T-helper 1 cell treated with Interleukin-12 subunit alpha and Interleukin-12 subunit beta and Interleukin-4 antibody, amounts not matched to agents 30 ng/mL and 1 ng/mL, for 36 hours (primary cell): ENCODE data around the gene MED15. TPM values are rescaled to one million over a fixed set of nuclear protein-coding genes. Genes with fewer than 3 reads are reported as not detected.

Experiments used
- intact Hi-C: fragments of 100-400 bp; cut with micrococcal nuclease; formaldehyde crosslinking; loops from one replicate; pipeline ENCODE4 v1.15.1; 2024
- total RNA-seq: library from RNA; stranded (reverse); gene quantifications from 2 replicates; pipeline ENCODE4 v1.2.3, GENCODE V29; 2022

MED15 gene
- total RNA-seq, 1 donor from 2014 or later = 165 TPM

DNA sequence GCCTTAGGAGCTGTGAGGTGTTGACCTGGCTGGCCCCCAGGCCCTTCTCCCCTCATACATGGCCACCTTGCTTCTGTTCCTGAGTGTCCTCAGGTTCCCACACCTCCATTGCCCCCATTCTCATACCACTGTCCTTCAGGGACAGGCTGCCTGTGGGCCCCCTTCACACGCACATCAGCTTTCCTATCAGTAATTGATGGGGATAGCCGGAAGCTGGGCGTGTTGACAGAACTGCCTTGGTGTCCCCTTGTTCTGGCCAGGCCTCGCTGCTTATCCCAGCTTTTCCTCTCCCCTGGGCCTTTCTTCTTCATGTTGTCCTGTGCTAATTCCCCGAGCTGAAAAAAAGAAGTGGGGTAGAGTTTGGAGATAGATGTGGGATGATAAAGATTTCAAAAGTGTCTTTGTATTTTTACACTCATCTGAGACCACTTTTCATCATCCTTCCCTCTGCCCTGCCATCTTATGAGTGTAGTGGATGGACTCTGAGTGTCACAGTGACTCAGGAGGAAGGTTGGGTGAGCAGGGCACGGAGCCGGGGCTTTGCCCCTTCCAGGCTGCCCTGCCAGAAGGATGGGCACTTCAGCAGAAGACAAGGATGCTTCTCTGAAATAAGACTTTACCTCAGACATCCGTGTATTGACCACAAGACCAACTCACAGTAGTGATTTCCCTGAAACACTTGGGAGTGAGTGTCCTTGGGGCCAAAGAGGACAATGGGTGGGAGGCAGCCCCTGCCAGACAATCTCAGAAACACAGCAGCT is 42.8 kb downstream of the MED15 start:
- intact Hi-C loops = loop anchor here (2.0 kb wide), 1 partner anchor 19 kb away; no protein-coding TSS in a partner anchor

DNA sequence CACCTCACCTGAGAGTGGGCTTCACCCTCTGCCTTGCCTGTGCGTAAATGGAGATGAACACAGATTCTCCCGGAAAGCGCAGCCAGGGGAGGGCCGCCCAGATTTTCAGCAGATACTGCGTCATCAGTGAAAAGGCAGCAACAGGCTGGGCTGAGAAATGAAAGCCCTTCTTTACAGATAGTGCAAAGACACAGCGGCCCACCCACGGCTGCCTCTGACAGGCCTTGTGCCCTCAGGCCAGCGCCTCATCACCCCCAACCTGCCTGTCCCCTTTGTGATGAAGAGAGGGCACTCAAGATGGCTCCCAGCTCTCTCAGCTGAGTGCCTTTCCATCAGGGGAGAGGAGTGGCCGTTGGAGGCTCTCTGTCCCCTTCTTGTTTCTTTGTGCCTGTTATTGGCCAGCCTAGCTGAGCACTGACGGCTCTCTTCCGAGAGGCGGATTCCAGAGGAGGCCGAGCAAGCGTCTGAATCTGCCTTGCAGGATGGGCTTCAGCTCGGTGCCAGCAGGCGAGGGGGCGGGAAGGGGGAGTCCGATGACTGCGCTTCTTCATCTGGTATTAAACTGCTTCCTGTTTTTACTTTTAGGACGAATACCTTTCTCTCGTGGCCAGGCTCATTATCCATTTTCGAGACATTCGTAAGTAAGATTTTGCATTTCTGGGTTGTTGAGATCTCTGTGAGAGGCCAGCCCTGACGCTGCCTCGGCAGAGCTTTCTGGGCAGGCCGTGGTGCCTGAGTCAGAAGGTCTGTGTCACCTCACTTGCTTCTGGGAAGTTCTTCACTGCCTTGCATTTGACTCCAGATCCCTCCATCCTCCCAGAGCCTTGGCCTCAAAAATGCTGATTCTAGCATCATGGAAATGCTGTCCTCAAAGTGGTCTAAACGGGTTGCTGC is 43.7 kb downstream of the MED15 start:
- intact Hi-C loops = loop anchor here (2.0 kb wide), 1 partner anchor 18 kb away; no protein-coding TSS in a partner anchor

- intact Hi-C loops = loop anchor here (2.0 kb wide), 1 partner anchor 17 kb away; no protein-coding TSS in a partner anchor
Measured at GRCh38 chr22:20551805-20552442, 44.5 kb downstream of the MED15 start.

DNA sequence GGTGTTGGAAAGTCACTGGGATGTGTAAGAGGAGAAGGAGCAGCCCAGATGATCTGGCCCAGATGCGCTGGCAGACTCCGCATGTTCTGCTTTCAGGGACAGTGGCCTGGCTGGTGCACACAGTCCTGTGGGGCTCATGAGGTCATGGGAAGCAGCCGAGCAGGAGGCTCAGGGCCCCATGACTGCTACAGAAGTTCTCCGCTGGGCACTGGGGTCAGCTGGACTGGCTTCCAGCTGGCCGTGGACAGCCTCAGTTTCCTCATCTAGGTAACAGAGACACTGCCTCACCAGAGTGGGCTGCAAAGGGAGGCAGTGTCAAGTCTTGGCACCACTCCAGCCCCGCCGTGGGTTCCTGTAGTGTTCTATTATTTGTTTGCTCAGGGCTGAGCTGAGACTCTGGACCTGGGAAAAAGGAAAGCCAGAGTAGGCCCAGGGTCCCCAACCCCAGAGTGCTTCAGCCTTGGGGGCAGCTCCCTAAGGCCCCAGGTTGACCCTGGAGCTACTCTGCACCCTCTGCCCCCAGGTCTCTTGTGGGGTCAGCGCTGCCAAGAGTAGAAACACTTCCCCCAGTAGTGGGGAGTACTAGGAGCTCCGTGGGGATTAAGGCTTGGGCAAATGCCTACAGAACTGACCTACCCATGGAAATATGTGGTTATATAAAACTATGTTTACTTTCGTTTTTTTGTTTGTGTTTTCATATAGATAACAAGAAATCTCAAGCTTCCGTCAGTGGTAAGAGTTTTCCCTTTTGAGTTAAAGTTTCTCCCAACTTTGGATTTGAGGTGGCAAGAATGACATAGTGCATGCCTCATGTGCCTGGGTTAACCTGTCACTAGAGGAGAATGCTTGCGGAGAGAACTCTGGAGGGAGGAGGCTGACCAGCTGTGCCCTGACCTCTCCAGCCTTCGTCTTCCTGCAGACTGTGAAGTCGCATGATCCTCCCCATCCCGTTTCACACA is 45.3 kb downstream of the MED15 start:
- intact Hi-C loops = no loop called here

DNA sequence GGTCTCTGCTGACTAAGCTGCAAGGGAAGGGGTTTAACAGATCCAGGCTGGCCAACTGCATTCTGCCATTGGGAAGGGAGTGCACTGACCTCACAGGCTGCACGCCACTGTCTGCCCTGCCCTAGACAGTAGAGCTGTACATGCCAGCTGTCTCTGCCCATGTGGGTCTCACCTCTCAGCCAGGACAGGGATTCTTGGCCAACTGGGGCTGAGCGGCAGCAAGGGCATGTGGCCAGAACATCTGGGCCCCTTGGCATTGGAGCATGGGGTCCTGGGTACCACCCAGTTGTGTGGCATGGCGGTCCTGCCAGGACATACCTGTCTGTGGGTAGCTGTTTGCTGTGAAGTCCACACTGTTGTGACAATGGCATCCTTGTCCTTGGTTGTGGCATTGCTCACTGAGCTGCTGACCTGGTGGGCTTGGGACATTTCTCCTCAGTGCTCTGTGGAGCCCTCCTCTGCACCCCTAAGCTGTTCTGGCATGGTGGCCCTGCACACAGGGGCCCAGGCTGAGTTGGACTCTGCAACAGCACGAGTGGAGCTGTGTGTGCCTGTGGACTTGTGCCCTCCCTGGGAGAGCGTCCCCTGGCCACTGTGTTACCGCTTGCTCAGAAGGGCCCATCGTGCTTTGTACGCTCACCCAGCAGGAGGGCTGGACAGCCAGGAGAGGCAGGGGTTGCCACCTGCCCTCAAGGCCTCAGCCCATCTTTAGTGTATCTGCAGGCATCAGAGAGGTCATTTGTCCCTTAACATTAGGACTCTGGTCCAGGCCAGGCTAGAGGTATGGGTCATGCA is 46.7 kb downstream of the MED15 start:
- intact Hi-C loops = no loop called here

DNA sequence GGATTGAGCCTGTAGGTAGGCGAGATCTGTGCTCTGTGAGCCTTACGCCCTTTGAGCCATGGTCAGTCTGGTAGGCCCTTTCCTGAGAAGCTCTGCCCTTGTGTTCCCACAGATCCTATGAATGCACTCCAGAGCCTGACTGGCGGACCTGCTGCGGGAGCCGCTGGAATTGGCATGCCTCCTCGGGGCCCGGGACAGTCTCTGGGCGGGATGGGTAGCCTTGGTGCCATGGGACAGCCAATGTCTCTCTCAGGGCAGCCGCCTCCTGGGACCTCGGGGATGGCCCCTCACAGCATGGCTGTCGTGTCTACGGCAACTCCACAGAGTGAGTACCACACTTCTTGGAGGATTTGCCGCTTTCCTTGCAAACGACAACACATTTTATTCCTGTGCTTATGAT is 47.4 kb downstream of the MED15 start:
- intact Hi-C loops = no loop called here

DNA sequence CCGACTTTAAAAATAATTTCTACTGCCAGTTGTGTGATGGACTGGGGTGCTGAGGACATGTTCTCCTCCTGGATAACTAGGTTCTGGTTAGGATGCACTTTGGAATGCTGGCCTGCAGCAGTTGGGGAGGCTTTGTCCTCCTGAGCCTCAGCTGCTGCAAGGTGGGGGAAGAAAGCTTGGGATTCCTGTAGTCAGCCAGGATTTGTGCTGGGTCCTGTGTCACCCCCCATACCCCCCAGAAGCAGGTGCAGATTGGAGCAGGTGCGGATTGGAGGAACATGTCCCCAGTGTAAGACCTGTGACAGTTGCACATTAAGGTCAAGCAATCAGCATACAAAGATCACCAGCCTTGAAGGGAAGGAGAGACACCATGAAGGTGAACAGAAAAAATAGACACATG is 51.1 kb downstream of the MED15 start:
- intact Hi-C loops = no loop called here

- intact Hi-C loops = no loop called here
Measured at GRCh38 chr22:20559174-20559760, 51.9 kb downstream of the MED15 start.

DNA sequence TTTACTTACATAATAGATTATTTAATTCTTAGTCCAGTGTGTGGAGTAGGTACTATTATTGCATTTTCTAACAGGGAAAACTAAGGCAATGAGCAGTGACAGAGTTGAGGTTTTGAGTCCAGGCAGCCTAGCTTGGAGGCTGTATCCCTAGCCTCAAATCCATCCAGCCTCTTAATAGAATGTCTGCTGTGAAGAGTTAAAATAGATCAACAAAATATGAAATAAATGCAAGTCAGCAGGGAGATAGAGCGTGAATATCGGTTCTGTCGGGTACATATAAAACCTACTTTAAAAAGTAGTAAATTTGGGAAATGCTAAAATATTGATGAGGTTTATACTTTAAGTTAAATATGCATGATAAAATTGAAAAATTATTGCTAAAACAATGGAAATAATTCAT is 53.3 kb downstream of the MED15 start:
- intact Hi-C loops = loop anchor here (5.0 kb wide), 1 partner anchor 182 kb away; no protein-coding TSS in a partner anchor

- intact Hi-C loops = loop anchor here (5.0 kb wide), 1 partner anchor 180 kb away; no protein-coding TSS in a partner anchor
Measured at GRCh38 chr22:20561882-20562281, 54.5 kb downstream of the MED15 start.

GRCh38 chr22:20562607-20563465 is 55.4 kb downstream of the MED15 start:
- intact Hi-C loops = loop anchor here (5.0 kb wide), 1 partner anchor 179 kb away; no protein-coding TSS in a partner anchor

DNA sequence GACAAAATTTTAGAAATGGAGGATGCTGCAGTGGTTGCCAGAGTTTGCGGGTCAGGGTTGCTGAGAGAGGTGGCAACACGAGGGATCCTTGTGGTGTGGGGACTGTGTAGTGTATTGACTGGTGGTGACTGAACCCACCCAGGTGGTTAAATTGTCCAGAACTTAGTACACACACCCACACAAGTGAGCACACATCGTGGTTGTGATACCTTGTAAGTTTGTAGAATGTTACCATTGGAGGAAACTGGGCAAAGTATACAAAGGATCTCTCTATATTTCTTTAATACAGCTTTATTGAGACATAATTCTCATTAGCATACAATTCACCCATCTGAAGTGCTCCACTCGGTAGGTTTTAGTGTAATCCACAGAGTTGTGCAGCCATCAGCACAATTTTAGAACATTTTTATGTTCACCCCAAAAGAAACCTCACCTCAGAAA is 56.1 kb downstream of the MED15 start:
- intact Hi-C loops = loop anchor here (5.0 kb wide), 1 partner anchor 179 kb away; no protein-coding TSS in a partner anchor

- intact Hi-C loops = loop anchor here (1.0 to 5.0 kb wide), 3 partner anchors 55 to 178 kb away; no protein-coding TSS in a partner anchor
Measured at GRCh38 chr22:20563941-20564371, 56.5 kb downstream of the MED15 start.

- intact Hi-C loops = no loop called here
Measured at GRCh38 chr22:20565079-20565734, 57.8 kb downstream of the MED15 start.

DNA sequence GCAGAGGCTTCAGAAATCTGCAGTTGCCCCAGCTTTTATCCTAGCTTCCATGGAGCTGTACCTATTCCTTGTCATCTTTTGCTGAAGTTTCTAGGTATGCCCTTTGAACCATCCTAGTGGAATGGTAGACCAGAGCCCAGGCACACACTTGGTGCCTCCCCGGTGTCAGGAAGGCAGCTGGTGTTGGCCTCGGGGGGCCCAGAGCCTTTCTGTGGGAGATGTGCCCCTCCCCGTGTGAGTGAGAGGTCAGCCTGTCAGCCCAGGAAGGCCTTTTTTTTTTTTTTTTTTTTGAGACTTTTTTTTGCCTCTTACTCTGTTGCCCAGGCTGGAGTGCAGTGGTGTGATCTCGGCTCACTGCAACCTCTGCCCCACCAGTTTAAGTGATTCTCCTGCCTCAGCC is 58.4 kb downstream of the MED15 start:
- intact Hi-C loops = no loop called here

- intact Hi-C loops = no loop called here
Measured at GRCh38 chr22:20566420-20567260, 59.2 kb downstream of the MED15 start.
